ENCODE measurements around the gene SPPL3.

GRCh38 chr12:120822832-120823503 lies 81.2 kb downstream of the SPPL3 start:
- no peak for TF ChIP-seq POLR2A (IDR thresholded peaks at IDR 0.05; ENCODE audit: low read depth, low read length)
- TF ChIP-seq TAF1 (IDR thresholded peaks at IDR 0.05; ENCODE audit: borderline replicate concordance, low read depth, low read length), result no peak

Measured in GM12892 (cell line).